HG03095 (cell line): ENCODE results near the gene PRM2.
"Not testable (repeated sequence)": the region's sequence is repeated elsewhere in the genome, so short reads cannot be mapped to it uniquely, and the experiment has no call there.

Source experiments
- ATAC-seq: cut with Tn5 transposase; IDR thresholded peaks from one replicate; pipeline ENCODE4 v1.9.1; 2021; ENCODE audit warnings: moderate library complexity; ENCODE audit not compliant: unreplicated experiment

PRM2 gene

GRCh38 chr16:11307639-11308492, 31.6 kb upstream of the PRM2 start:
- ATAC-seq: no peak

DNA sequence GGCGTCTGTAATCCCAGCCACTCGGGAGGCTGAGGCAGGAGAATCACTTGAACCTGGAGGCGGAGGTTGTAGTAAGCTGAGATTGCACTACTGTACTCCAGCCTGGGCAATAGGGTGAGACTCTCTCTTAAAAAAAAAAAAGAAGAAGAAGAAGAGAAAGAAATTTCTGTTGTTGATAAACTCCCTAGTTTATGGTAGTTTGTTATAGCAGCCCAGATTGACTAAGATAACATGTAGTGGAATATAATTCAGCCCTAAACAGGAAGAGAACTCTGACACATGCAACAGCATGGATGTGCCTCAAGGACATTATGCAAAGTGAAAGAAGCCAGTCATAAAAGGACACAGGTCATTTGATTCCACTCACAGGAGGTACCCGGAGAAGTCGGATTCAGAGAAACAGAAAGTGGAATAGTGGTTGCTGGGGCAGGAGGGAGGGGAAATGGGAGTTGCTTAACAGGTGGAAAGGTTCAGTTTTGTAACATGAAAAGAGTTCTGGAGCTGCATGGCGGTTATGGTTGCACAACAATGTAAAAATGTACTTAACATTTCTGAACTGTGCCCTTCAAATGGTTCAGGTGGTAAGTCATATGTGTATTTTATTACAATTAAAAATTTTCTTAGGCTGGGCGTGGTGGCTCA, 30.8 kb upstream of the PRM2 start:
- no peak for ATAC-seq

DNA sequence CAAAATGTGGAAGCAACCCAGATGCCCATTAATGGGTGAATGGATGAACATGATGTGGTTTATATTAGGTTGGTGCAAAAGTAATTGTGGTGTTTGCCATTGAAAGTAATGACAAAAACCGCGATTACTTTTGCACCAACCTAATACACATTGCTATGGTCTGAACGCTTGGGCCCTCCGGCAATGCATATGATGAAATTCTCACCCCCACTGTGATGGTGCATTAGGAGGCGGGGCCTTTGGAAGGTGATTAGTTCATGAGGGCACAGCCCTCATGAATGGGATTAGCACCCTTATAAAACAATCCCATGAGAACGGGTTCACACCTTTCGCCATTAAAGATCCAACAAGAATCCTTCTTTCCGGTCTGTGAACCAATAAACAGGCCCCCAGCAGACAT, 30.1 kb upstream of the PRM2 start:
- no peak for ATAC-seq

DNA sequence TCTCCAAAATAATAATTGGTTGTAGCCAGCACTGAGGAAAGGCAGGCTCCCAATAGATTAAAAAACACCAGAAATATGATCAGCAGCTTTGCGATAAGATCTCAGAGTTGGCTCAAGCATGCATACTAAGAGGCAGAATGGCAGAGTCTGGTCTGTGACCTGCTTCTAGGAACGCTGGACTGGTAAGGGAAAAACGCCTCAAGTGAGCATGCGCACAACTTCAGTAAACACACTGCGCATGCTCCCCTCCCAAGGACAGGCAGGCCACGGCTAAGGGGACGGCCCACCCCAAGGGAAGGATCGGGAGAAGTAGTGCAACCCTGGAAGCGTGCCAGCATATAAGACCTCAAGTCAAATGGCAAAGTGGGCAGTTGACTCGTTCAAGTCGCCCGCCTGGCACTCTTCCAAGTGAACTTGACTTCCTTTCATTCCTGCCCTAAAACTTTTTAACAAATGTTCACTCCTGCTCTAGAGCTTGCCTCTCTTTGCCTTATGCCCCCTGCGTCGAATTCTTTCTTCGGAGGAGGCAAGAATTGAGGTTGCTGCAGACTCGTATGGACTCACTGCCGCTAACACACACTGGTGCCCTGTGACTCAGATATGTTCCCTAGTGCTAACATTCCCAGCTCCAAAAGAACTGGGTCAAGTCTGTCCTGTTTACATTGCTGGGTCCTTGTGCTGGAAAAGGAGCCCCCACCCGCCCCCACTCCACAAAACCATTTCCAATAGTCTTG, 27.3 kb upstream of the PRM2 start:
- ATAC-seq: no peak

- no peak for ATAC-seq
Measured at GRCh38 chr16:11302977-11303376, 26.7 kb upstream of the PRM2 start.

GRCh38 chr16:11301645-11302501, 25.6 kb upstream of the PRM2 start:
- no peak for ATAC-seq

GRCh38 chr16:11300560-11300892, 24.2 kb upstream of the PRM2 start:
- ATAC-seq: no peak

DNA sequence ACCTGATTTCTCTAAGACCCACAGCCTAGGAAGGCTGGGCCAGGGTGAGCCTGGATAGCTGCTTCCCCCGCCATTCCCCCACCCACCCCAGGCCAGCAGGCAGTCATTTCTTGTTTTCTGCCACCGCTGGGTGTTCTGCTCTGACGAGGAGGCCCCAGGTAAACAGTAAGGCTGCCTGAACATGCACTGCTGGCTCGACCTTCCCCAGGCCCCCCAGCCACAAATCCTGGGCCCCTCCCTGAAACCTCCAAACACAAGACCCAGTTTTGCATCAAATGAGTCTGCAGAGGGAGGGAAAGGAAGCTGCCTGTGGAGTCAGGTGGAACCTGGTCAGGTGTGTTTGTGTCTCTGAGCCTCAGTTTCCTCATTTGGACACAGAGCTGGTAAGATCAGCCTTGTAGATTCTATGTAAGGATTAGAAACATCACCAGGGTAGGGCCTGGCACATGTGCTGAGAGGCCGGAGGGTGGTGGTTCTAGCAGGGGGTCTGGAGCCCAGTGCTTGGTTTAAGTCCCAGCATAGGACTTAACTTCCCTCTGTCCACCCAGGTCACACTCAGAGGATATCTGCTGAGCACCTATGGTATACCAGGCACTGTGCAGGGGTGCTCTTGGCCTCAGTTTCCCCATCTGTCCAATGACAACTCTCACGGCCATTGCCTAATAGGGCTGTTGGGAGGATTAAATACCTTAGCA, 23.7 kb upstream of the PRM2 start:
- ATAC-seq: no peak

DNA sequence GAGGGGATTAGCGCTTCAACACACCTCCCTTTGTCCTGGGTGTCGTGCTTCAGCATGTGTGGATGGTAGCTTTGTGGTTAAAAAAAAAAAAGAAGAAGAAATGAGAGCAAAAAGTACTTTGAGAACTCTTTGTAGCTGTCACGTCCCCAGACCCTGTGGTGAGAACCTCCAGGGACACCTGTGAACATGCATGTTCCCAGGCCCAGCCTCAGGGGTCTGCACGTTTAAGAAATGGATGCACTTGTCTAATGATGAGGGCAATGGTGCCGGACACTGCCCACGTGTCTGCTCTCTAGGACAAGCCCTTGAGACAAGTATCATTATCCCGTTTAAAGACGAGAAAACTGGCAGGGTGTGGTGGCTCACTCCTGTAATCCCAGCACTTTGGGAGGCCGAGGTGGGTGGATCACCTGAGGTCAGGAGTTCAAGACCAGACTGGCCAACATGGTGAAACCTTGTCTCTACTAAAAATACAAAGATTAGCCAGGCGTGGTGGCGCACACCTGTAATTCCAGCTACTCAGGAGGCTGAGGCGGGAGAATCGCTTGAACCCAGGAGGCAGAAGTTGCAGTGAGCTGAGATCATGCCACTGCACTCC, 22.8 kb upstream of the PRM2 start:
- ATAC-seq: not testable (repeated sequence)

DNA sequence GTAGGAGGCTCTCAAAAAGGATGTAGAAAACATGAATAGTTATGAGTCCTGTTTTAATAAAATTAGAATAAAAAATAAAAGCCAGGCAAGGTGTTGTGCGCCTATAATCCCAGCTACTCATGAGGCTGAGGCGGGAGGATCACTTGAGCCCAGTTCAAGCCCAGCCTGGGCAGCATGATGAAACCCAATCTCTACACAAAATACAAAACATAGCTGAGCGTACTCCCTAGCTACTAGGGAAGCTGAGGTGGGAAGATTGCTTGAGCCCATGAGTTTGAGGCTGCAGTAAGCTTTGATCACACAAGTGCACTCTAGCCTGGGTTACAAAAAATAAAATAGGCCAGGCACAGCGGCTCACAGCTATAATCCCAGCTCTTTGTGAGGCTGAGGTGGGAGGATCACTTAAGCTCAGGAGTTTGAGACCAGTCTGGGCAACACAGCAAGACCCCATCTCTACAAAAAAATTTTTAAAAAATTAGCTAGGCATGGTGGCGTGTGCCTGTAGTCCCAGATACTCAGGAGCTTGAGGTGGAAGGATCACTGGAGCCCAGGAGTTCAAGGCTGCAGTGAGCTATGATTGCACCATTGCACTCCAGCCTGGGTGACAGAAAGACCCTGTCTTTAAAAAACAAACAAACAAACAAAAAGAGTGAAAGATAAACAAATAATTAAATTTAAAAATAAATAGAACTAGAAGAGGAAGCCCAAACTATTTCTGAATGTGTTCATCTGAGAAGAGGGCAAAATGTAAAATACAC, 22.0 kb upstream of the PRM2 start:
- peak; percentile 24 for ATAC-seq

DNA sequence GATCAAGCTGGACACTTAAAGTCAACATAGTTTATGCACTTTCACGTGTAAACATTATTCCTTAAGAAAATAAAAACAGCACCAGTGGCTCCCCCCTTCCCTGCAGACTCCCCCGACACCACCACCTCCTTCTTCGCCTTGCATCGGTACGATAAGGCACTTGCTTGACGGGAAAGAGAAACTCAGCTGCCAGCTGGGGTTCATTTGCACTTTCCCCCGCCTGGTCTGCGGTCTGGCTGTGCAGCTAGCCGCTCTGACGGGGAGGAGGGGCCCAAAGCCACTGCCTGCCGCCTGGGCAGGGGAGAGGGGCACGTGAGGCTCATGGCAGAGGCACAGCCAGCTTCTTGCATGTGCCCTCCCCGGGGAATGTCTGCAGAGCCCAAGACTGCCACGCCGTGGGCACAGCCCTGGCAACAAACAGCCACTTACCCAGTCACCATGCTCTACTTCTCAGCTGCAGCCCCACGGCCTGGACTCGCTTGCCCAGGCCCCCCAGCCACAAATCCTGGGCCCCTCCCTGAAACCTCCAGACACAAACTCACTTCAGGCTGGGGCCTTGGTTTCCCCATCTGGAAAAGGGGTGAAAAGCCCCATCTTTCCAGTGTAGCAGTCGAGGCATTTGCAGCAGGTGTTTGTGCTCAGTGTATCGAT, 21.3 kb upstream of the PRM2 start:
- peak; percentile 56 for ATAC-seq

GRCh38 chr16:11296706-11297491, 20.6 kb upstream of the PRM2 start:
- no peak for ATAC-seq

DNA sequence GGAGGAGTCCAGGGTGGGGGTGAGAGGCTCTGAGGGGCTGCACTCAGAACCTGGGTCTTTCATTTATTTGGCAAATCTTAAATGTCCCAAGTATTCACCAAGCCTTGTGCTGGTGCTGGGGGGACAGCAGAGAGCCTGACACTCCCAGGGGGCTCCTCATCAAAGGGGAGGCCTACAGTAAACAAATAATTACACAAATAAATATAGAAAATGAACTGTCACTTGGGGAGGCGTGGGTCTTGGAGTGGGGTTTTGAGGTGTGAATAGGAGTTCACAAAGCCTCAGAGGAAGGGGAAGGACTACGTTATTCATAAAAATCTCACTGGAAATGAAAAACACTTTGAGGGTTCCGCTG, 20.0 kb upstream of the PRM2 start:
- no peak for ATAC-seq

- no peak for ATAC-seq
Measured at GRCh38 chr16:11295672-11296071, 19.4 kb upstream of the PRM2 start.

GRCh38 chr16:11292076-11292748, 15.9 kb upstream of the PRM2 start:
- no peak for ATAC-seq

DNA sequence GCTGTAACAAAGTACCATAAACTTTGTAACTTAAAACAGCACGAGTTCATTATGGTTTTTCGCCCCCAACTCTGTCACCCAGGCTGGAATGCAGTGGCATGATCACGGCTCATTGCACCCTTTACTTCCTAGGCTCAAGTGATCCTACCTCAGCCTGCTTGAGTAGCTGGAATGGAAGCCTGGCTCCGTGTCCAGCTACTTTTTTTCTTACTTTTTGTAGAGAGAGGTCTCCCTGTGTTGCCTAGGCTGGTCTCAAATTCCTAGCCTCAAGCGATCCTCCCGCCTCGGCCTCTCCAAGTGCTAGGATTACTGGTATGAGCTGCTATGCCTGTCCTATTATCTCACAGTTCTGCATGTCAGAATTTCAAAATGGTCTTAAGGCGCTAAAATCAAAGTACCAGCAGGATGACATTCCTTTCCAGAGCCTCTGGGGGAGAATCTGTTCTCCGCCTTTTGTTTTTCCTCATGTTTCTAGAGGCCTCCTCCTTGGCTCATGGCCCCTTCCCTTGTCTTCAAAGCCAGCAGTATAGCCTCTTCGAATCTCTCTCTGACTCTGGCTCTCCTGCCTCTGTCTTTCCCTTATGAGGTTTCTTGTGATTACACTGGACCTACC, 14.9 kb upstream of the PRM2 start:
- no peak for ATAC-seq
